NCI-H1436 (cell line): Measurements from ENCODE around the gene S100A6.
"Not testable (repeated sequence)": the region's sequence is repeated elsewhere in the genome, so short reads cannot be mapped to it uniquely, and the experiment has no call there.

ENCODE experiments used
- DNase-seq: peaks from one replicate; lab custom pipeline; 2025; lab: John Stamatoyannopoulos, UW

The S100A6 gene

GRCh38 chr1:153563991-153564390, 28.2 kb upstream of the S100A6 start:
- no peak for DNase-seq

GRCh38 chr1:153563483-153563901, 27.7 kb upstream of the S100A6 start:
- no peak for DNase-seq

- not testable (repeated sequence) for DNase-seq
These were observed 26.2 kb upstream of the S100A6 start for GRCh38 chr1:153562021-153562420.

- no peak for DNase-seq
These were observed 25.7 kb upstream of the S100A6 start for GRCh38 chr1:153561466-153561985.

- DNase-seq = no peak
These were observed 25.1 kb upstream of the S100A6 start for GRCh38 chr1:153560771-153561465.

GRCh38 chr1:153560241-153560640, 24.4 kb upstream of the S100A6 start:
- DNase-seq = no peak

GRCh38 chr1:153557877-153558276, 22.1 kb upstream of the S100A6 start:
- DNase-seq = no peak

- DNase-seq = no peak
These were observed 20.6 kb upstream of the S100A6 start for GRCh38 chr1:153556348-153556747.

- DNase-seq = no peak
These were observed 18.2 kb upstream of the S100A6 start for GRCh38 chr1:153553830-153554541.

- DNase-seq = no peak
These were observed 17.3 kb upstream of the S100A6 start for GRCh38 chr1:153553096-153553495.

GRCh38 chr1:153552335-153552734, 16.5 kb upstream of the S100A6 start:
- no peak for DNase-seq

GRCh38 chr1:153550827-153551500, 15.2 kb upstream of the S100A6 start:
- DNase-seq = no peak

- no peak for DNase-seq
These were observed 14.6 kb upstream of the S100A6 start for GRCh38 chr1:153550398-153550758.

- no peak for DNase-seq
These were observed 14.1 kb upstream of the S100A6 start for GRCh38 chr1:153549741-153550397.

- DNase-seq = no peak
These were observed 13.2 kb upstream of the S100A6 start, which contains the start of gene S100A3 for GRCh38 chr1:153548722-153549688. Gene S100A3, minus strand, starts transcription at chr1:153549258. Its CDS starts 773 bp downstream, at chr1:153548485.

- no peak for DNase-seq
These were observed 12.1 kb upstream of the S100A6 start for GRCh38 chr1:153547560-153548551.

- peak; percentile 30 for DNase-seq
These were observed 11.2 kb upstream of the S100A6 start for GRCh38 chr1:153546796-153547559.

GRCh38 chr1:153546371-153546770, 10.6 kb upstream of the S100A6 start:
- DNase-seq = no peak
